ENCODE results near the gene AP2A2.
A peak's percentile ranks its signal among the peaks of the same experiment; 100 is the strongest.

- TF ChIP-seq CTCF (IDR thresholded peaks at IDR 0.05 in 8 of 11, conservative IDR thresholded peaks at IDR 0.05 in 3 of 11) (peak in 8 of 11 experiments; percentile 10 to 50 (median 40)), POLR2A (IDR thresholded peaks at IDR 0.05) (no peak)
Observed at GRCh38 chr11:977830-978720, 52.4 kb downstream of the AP2A2 start.
